Measurements from ENCODE around the gene ZNF526.

ZNF526 gene

GRCh38 chr19:42219812-42220750, at the start of gene ZNF526:
ZNF526 (plus strand) TSS chr19:42220312; CDS start chr19:42224404, 4,092 bp downstream.
- peak; percentile 71 for FAIRE-seq
- peak; percentile 89 for DNase-seq (ENCODE audit: low spot score)

GRCh38 chr19:42170715-42171114, 49.4 kb upstream of the ZNF526 start:
- no peak for FAIRE-seq
- no peak for DNase-seq (ENCODE audit: low spot score)

GRCh38 chr19:42172261-42172660, 47.9 kb upstream of the ZNF526 start:
- FAIRE-seq, result no peak
- no peak for DNase-seq (ENCODE audit: low spot score)

- no peak for DNase-seq (ENCODE audit: low spot score)
- FAIRE-seq, result no peak
Observed at GRCh38 chr19:42173695-42174094, 46.4 kb upstream of the ZNF526 start.

GRCh38 chr19:42174188-42174587, 45.9 kb upstream of the ZNF526 start:
- FAIRE-seq, result no peak
- DNase-seq (ENCODE audit: low spot score), result no peak

GRCh38 chr19:42174958-42175734, 45.0 kb upstream of the ZNF526 start:
- FAIRE-seq (no peak), DNase-seq (ENCODE audit: low spot score) (no peak)

GRCh38 chr19:42175952-42176648, 44.0 kb upstream of the ZNF526 start:
- DNase-seq (ENCODE audit: low spot score) (no peak), FAIRE-seq (no peak)

GRCh38 chr19:42176649-42176989, 43.5 kb upstream of the ZNF526 start:
- no peak for FAIRE-seq
- no peak for DNase-seq (ENCODE audit: low spot score)

- FAIRE-seq (no peak), DNase-seq (ENCODE audit: low spot score) (no peak)
Observed at GRCh38 chr19:42176990-42177685, 43.0 kb upstream of the ZNF526 start.

GRCh38 chr19:42177686-42178019, 42.5 kb upstream of the ZNF526 start:
- DNase-seq (ENCODE audit: low spot score), result no peak
- FAIRE-seq, result no peak

GRCh38 chr19:42178791-42179674, 41.1 kb upstream of the ZNF526 start:
- DNase-seq (ENCODE audit: low spot score) (no peak), FAIRE-seq (no peak)

- no peak for FAIRE-seq
- DNase-seq (ENCODE audit: low spot score), result peak; percentile 13
Observed at GRCh38 chr19:42184401-42184861, 35.7 kb upstream of the ZNF526 start.

- FAIRE-seq (no peak), DNase-seq (ENCODE audit: low spot score) (no peak)
Observed at GRCh38 chr19:42185277-42185676, 34.8 kb upstream of the ZNF526 start.

- FAIRE-seq, result no peak
- DNase-seq (ENCODE audit: low spot score), result no peak
Observed at GRCh38 chr19:42188665-42189064, 31.4 kb upstream of the ZNF526 start.

GRCh38 chr19:42189133-42189532, 31.0 kb upstream of the ZNF526 start:
- FAIRE-seq (no peak), DNase-seq (ENCODE audit: low spot score) (no peak)

GRCh38 chr19:42191330-42191729, 28.8 kb upstream of the ZNF526 start:
- FAIRE-seq, result no peak
- DNase-seq (ENCODE audit: low spot score), result no peak

- DNase-seq (ENCODE audit: low spot score), result peak; percentile 77
- FAIRE-seq, result peak; percentile 79
Observed at GRCh38 chr19:42191855-42192254, 28.3 kb upstream of the ZNF526 start.

GRCh38 chr19:42193294-42193693, 26.8 kb upstream of the ZNF526 start:
- no peak for DNase-seq (ENCODE audit: low spot score)
- FAIRE-seq, result no peak

GRCh38 chr19:42193706-42194105, 26.4 kb upstream of the ZNF526 start:
- FAIRE-seq, result no peak
- no peak for DNase-seq (ENCODE audit: low spot score)

All from RCC 7860 (cell line).